ENCODE data around the gene NME7. TPM values are rescaled to one million over a fixed set of nuclear protein-coding genes. Genes with fewer than 3 reads are reported as not detected.
A peak's percentile ranks its signal among the peaks of the same experiment; 100 is the strongest.

The NME7 gene
- total and polyA plus RNA-seq, 12 donors, result 5.5 to 18.9 (median 10.5) TPM

DNA sequence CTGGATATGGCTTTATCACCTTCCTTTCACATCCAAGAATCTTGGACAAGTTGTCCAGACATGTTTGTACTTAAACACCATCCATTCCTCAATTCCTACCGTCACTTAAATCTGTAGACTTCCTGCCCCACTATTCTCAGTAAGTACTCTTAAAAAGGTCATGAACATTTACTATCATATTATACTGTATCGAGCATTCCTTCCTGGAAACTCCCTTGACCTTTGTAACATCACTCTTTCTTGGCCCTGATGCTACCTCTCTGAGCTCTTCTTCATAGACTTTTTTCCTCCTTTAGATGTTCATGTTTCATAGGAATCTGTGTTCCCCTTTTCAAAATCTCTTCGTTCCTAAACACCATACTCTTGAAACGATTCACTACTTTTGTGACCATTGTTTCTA is 15.9 kb upstream of the NME7 start:
- H3K4me1 ChIP-seq, result no peaks in the 10 kb centered on the region
- intact Hi-C loops (cut with DNase I), result no loop called here
- 74 to 78% methylated on average over 4 of the region's 4 CpGs for WGBS, 2 donors

DNA sequence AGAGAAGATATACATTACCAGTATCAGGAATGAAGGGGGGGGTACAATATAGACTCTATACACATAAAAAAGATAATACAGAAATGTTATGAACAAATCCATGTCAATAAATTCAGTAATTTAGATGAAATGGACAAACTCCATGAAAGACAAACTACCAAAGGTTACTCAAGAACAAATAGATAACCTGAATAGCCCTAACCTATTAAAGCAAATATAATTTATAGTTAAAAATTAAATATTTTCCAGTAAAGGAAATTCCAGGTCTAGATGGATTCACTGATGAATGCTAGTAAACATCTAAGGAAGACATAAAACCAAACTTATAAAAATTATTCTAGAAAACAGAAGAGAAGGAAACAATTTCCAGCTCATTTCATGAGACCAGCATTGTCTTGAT is 13.6 kb upstream of the NME7 start:
- Histone ChIP-seq H3K9me3 (no peaks in the 10 kb centered on the region), H3K27me3 (no peaks in the 10 kb centered on the region), H3K4me3 (no peak overlapping the region), H3K27ac (no peak overlapping the region), H3K36me3 (peaks cover 0 to 100% (median 39%) of the 10 kb centered on the region in 9 donors), H3K4me1 (no peaks in the 10 kb centered on the region)
- intact Hi-C loops (cut with DNase I), result no loop called here
- no peak for DNase-seq
- no peak for ATAC-seq
- TF ChIP-seq CTCF (IDR thresholded peaks at IDR 0.05), result no peak

More for the DNA sequence above, 15.9 kb upstream of the NME7 start:
- no peaks in the 10 kb centered on the region for H3K9me3 ChIP-seq
- ATAC-seq (no peak), DNase-seq (no peak)
- no peak overlapping the region for H3K4me3 ChIP-seq
- H3K27ac ChIP-seq, result no peak overlapping the region
- no peak for TF ChIP-seq CTCF (IDR thresholded peaks at IDR 0.05)
- H3K36me3 ChIP-seq, result peaks cover 0 to 100% (median 36%) of the 10 kb centered on the region in 9 donors
- H3K27me3 ChIP-seq, result no peaks in the 10 kb centered on the region

DNA sequence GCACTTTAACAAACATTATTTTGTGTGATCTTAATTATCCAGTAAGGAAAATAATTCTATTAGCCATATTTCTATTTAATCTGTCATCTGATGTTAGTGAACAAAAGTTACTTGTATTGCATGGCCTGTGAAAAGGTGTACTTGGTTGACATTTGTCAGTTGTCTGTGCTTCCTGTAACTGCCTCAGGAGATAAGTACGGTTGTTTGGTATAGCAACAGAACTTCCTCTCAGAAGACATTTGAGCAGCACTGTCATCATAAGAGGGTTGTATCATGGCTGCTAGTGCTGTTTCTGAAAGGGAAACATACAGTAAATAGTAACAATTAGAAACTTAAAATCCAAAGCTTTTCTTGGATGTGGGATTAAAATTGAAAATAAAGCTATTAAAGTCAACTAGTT is 3.8 kb upstream of the NME7 start:
- Histone ChIP-seq H3K4me1 (peaks cover 0 to 34% (median 18%) of the 10 kb centered on the region in 9 donors), H3K27me3 (no peaks in the 10 kb centered on the region), H3K36me3 (peaks cover 0 to 67% (median 3%) of the 10 kb centered on the region in 9 donors), H3K27ac (no peak overlapping the region), H3K4me3 (no peak overlapping the region), H3K9me3 (no peaks in the 10 kb centered on the region)
- intact Hi-C loops (cut with DNase I), result no loop called here
- 49 to 60% methylated on average over 1 of the region's 1 CpG for WGBS, 2 donors
- ATAC-seq (no peak), DNase-seq (no peak)
- no peak for TF ChIP-seq CTCF (IDR thresholded peaks at IDR 0.05)

DNA sequence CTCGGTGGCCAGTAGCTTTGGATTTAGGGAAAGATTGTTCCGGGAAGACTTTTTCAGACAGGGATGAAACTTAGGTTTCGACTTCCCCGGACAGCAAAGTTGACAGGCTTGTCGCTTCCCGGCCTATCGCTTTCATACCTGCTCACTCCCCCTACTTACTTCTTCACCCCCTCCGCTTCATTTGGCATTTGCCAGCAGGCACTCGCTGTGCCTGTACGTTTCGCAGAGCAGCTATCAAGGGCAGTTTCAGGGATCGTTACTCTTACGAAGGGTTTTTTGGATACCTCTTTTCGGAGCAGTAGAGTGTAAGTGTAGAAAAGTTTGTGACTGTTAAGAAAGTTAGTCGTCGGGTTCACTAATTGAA is 791 bp upstream of the NME7 start:
- H3K4me1 ChIP-seq, result peaks cover 0 to 34% (median 18%) of the 10 kb centered on the region in 9 donors
- peaks cover 0 to 39% (median 0%) of the 10 kb centered on the region in 9 donors for H3K36me3 ChIP-seq
- intact Hi-C loops (cut with DNase I), result loop anchor here in 1 of 10 donors (5.0 kb wide), 1 partner anchor 119 kb away; the partner anchor contains the start of gene SLC19A2
- no peaks in the 10 kb centered on the region for H3K27me3 ChIP-seq
- H3K4me3 ChIP-seq, result peak overlapping the region; percentile 46 to 84 (median 72)
- DNase-seq (no peak), ATAC-seq (peak in 5 of 8 donors; percentile 1 to 24 (median 12))
- WGBS, 2 donors, result 1% methylated on average over 16 of the region's 16 CpGs
- peak overlapping the region in 9 of 10 donors; percentile 19 to 95 (median 85) for H3K27ac ChIP-seq
- TF ChIP-seq CTCF (IDR thresholded peaks at IDR 0.05), result no peak
- H3K9me3 ChIP-seq, result no peaks in the 10 kb centered on the region
